ENCODE data around the gene DCLK1.

- TF ChIP-seq CTCF (IDR thresholded peaks at IDR 0.05; ENCODE audit: poor library complexity), result no peak
- TF ChIP-seq EZH2 (IDR thresholded peaks at IDR 0.05; ENCODE audit: borderline replicate concordance), result no peak
- no peak for TF ChIP-seq EZH2phosphoT487 (IDR thresholded peaks at IDR 0.05; ENCODE audit: low read depth, severe bottlenecking, unreplicated experiment)
These were observed 365.2 kb downstream of the DCLK1 start for GRCh38 chr13:35765941-35766340.

All from hepatocyte (in vitro differentiated cells).